IMR-90 (cell line): ENCODE data around the gene PDZD2. TPM values are rescaled to one million over a fixed set of nuclear protein-coding genes. Genes with fewer than 3 reads are reported as not detected.

ENCODE experiments used
- ATAC-seq: fragments of 200-7000 bp; cut with Tn5 transposase; 2 replicates; pipeline ENCODE4 v1.9.1; 2020; ENCODE audit warnings: low read depth, mild to moderate bottlenecking, moderate library complexity
- BruUV-seq: library from RNA; stranded (reverse); fragments of 400-500 nt; replicated peaks from 2 replicates; lab custom pipeline; 2021; lab: Mats Ljungman, UMichigan
- CTCF ChIA-PET: fragments of 300-600 bp; formaldehyde crosslinking; extraction: SDS; loops from one replicate; lab custom pipeline; 2021; ENCODE audit warnings: antibody characterized with exemption; lab: Yijun Ruan, JAX
- POLR2A ChIA-PET: fragments of 300-600 bp; sonication (Branson Sonifier 250); formaldehyde crosslinking; loops from one replicate; lab custom pipeline; 2022; ENCODE audit warnings: antibody characterized with exemption; ENCODE audit not compliant: unreplicated experiment; lab: Charles Lee
- DNase-seq: peaks from one replicate; pipeline ENCODE4 v3.0.0; 2013
- H2AFZ ChIP-seq: replicated peaks from 2 replicates; pipeline ENCODE3; 2013; ENCODE audit warnings: low read length, mild to moderate bottlenecking; ENCODE audit not compliant: poor library complexity
- H2AK5ac ChIP-seq: 2 replicates; pipeline ENCODE4 v1.6.1; 2013; ENCODE audit warnings: low read depth, low read length, inconsistent platforms
- H2AK9ac ChIP-seq: replicated peaks from 2 replicates; pipeline ENCODE3; 2013; ENCODE audit warnings: mild to moderate bottlenecking, low read depth, low read length, moderate library complexity; ENCODE audit not compliant: poor library complexity
- H2BK120ac ChIP-seq: 2 replicates; pipeline ENCODE4 v1.6.1; 2013; ENCODE audit warnings: low read depth, low read length, inconsistent platforms
- H2BK15ac ChIP-seq: 3 replicates; pipeline ENCODE4 v1.6.1; 2013; ENCODE audit warnings: low read depth, low read length, inconsistent platforms
- H2BK20ac ChIP-seq: 2 replicates; pipeline ENCODE4 v1.6.1; 2013; ENCODE audit warnings: low read depth, mild to moderate bottlenecking, inconsistent platforms, low read length, moderate library complexity
- H2BK5ac ChIP-seq: 2 replicates; pipeline ENCODE4 v1.6.1; 2013; ENCODE audit warnings: mild to moderate bottlenecking, low read depth, low read length, inconsistent platforms; ENCODE audit not compliant: poor library complexity, severe bottlenecking
- H3K14ac ChIP-seq: replicated peaks from 2 replicates; pipeline ENCODE4 v1.6.1; 2013; ENCODE audit warnings: low read depth, low read length, inconsistent platforms
- H3K18ac ChIP-seq: 2 replicates; pipeline ENCODE4 v1.6.1; 2013; ENCODE audit warnings: low read depth, low read length, control low read depth
- H3K23ac ChIP-seq: 2 replicates; pipeline ENCODE4 v1.6.1; 2013; ENCODE audit warnings: low read depth, low read length, inconsistent platforms
- H3K27ac ChIP-seq: 2 replicates; pipeline ENCODE4 v1.5.1; 2013; ENCODE audit warnings: mild to moderate bottlenecking, control low read depth, low read length; ENCODE audit not compliant: insufficient read depth
- H3K27me3 ChIP-seq: 2 replicates; pipeline ENCODE4 v1.6.1; 2013; ENCODE audit warnings: low read length; ENCODE audit not compliant: control insufficient read depth, insufficient read depth
- H3K36me3 ChIP-seq: 2 replicates; pipeline ENCODE4 v1.6.1; 2013; ENCODE audit warnings: low read length, mixed read lengths; ENCODE audit not compliant: control insufficient read depth, insufficient read depth
- H3K4ac ChIP-seq: 2 replicates; pipeline ENCODE4 v1.6.1; 2013; ENCODE audit warnings: low read depth, low read length, inconsistent platforms
- H3K4me1 ChIP-seq: 2 replicates; pipeline ENCODE4 v1.6.1; 2013; ENCODE audit warnings: low read length, mixed read lengths; ENCODE audit not compliant: control insufficient read depth, insufficient read depth
- H3K4me2 ChIP-seq: 2 replicates; pipeline ENCODE4 v1.6.1; 2013; ENCODE audit warnings: low read depth, mild to moderate bottlenecking, control low read depth, low read length, moderate library complexity
- H3K4me3 ChIP-seq: 2 replicates; pipeline ENCODE4 v1.5.1; 2013; ENCODE audit warnings: low read depth, mild to moderate bottlenecking, control low read depth, low read length, moderate library complexity; ENCODE audit not compliant: insufficient read depth
- H3K56ac ChIP-seq: 2 replicates; pipeline ENCODE4 v1.6.1; 2013; ENCODE audit warnings: low read length, inconsistent platforms; ENCODE audit not compliant: insufficient read depth; ENCODE audit errors: extremely low read depth
- H3K79me1 ChIP-seq, 2 experiments: 2 replicates each; pipeline ENCODE4 v1.6.1; 2013; ENCODE audit warnings: low read length in 2 of 2, inconsistent platforms in 1 of 2, low read depth in 1 of 2
- H3K9ac ChIP-seq: 2 replicates; pipeline ENCODE4 v1.6.1; 2013; ENCODE audit warnings: low read depth, low read length, control low read depth
- H3K9me1 ChIP-seq: 2 replicates; pipeline ENCODE4 v1.6.1; 2013; ENCODE audit warnings: low read length, inconsistent platforms; ENCODE audit not compliant: insufficient read depth
- H3K9me3 ChIP-seq: 2 replicates; pipeline ENCODE4 v1.6.1; 2013; ENCODE audit warnings: low read length; ENCODE audit not compliant: control insufficient read depth, insufficient read depth
- H4K20me1 ChIP-seq: 2 replicates; pipeline ENCODE4 v1.6.1; 2013; ENCODE audit warnings: low read length, inconsistent platforms; ENCODE audit not compliant: insufficient read depth
- H4K5ac ChIP-seq: 2 replicates; pipeline ENCODE4 v1.6.1; 2013; ENCODE audit warnings: mild to moderate bottlenecking, low read depth, low read length, control low read depth
- H4K8ac ChIP-seq, 2 experiments: 2 replicates each; pipeline ENCODE4 v1.6.1; 2013; ENCODE audit warnings: low read depth in 2 of 2, low read length in 2 of 2, control low read depth in 1 of 2, inconsistent platforms in 1 of 2
- H4K91ac ChIP-seq: 2 replicates; pipeline ENCODE4 v1.6.1; 2013; ENCODE audit warnings: low read depth, low read length, inconsistent platforms; ENCODE audit not compliant: insufficient read depth
- CEBPB ChIP-seq: IDR thresholded peaks from 2 replicates; pipeline ENCODE4 v1.6.1; 2012; ENCODE audit warnings: low read depth, low read length, improper control_type of control experiment
- MAFK ChIP-seq: IDR thresholded peaks from 2 replicates; pipeline ENCODE4 v1.6.1; 2012; ENCODE audit warnings: low read depth, low read length, improper control_type of control experiment
- MXI1 ChIP-seq: IDR thresholded peaks from 2 replicates; pipeline ENCODE4 v1.6.1; 2012; ENCODE audit warnings: low read depth, mild to moderate bottlenecking, low read length, moderate library complexity, borderline replicate concordance
- RAD21 ChIP-seq: IDR thresholded peaks from 2 replicates; pipeline ENCODE4 v1.6.1; 2012; ENCODE audit warnings: low read length, improper control_type of control experiment
- RFX5 ChIP-seq: IDR thresholded peaks from 2 replicates; pipeline ENCODE4 v1.8.0; 2012; ENCODE audit warnings: low read depth, mild to moderate bottlenecking, low read length, moderate library complexity
- SMC3 ChIP-seq: fragments of 150-350 bp; IDR thresholded peaks from 2 replicates; pipeline ENCODE4 v1.6.1; 2016; ENCODE audit warnings: low read depth, mild to moderate bottlenecking, antibody characterized with exemption, low read length, moderate library complexity
- USF2 ChIP-seq: fragments of 150-350 bp; IDR thresholded peaks from 2 replicates; pipeline ENCODE4 v1.6.1; 2017; ENCODE audit warnings: mild to moderate bottlenecking, antibody characterized with exemption, low read length, low read depth
- whole genome bisulfite sequencing, 2 experiments: methylation state at CpG; one replicate each; pipeline versions ENCODE4 v1.1.5 to v1.1.7; 2013; ENCODE audit warnings: missing lambda C conversion rate in 2 of 2; ENCODE audit not compliant: insufficient read length in 1 of 2; ENCODE audit errors: extremely low coverage in 2 of 2; 5-methylcytosine and 5-hydroxymethylcytosine counted together
- dilution Hi-C: fragments of 300-500 bp; cut with HindIII; formaldehyde crosslinking; loops from one replicate; pipeline ENCODE4 v1.14.3; 2018; ENCODE audit warnings: low sequenced_read_pairs; ENCODE audit not compliant: unreplicated experiment
- in situ Hi-C: fragments of 300-500 bp; cut with MboI; formaldehyde crosslinking; loops from 3 replicates; pipeline ENCODE4 v1.14.3; 2019; ENCODE audit warnings: low sequenced_read_pairs, inconsistent platforms, mixed read lengths
- intact Hi-C: fragments of 100-400 bp; cut with micrococcal nuclease; formaldehyde crosslinking; loops from 2 replicates; pipeline ENCODE4 v1.10.0; 2022
- polyA plus RNA-seq, 3 experiments: library from polyadenylated mRNA; depleted of rRNA; stranded (reverse); fragments of >200 nt; gene quantifications; 2 replicates each; pipeline ENCODE4 v1.2.3, GENCODE V29; 2012; ENCODE audit warnings: low replicate concordance in 1 of 3
- total RNA-seq: library from RNA; depleted of rRNA; stranded (reverse); fragments of >200 nt; gene quantifications from 2 replicates; pipeline ENCODE4 v1.2.3, GENCODE V29; 2012
- TF ChIP-seq, protein P1 (sequence below): fragments of 150-350 bp; IDR thresholded peaks from 2 replicates; pipeline ENCODE4 v1.6.1; 2016; ENCODE audit warnings: low read depth, mild to moderate bottlenecking, low read length, moderate library complexity, borderline replicate concordance
- TF ChIP-seq, protein P2 (sequence below): conservative IDR thresholded peaks from 2 replicates; pipeline ENCODE4 v1.5.1; 2012; ENCODE audit warnings: mild to moderate bottlenecking, low read depth, low read length, improper control_type of control experiment

The PDZD2 gene
- total and polyA plus RNA-seq, 2 of the 4 experiments (the other 2 are of a cell fraction) = under 0.01 to 0.02 TPM

GRCh38 chr5:31984691-31985090 is 345.8 kb downstream of the PDZD2 start:
- dilution Hi-C loops (no loop called here), in situ Hi-C loops (no loop called here), intact Hi-C loops (no loop called here)
- Histone ChIP-seq H2BK15ac (no peak overlapping the region), H3K18ac (no peak overlapping the region), H3K4me3 (no peak overlapping the region), H3K27me3 (peaks cover 8% of the 10 kb centered on the region), H2BK20ac (no peak overlapping the region), H3K23ac (no peak overlapping the region), H3K14ac (no peak overlapping the region), H4K8ac (no peak overlapping the region), H3K4me2 (no peak overlapping the region), H2AK9ac (no peak overlapping the region), H3K9me1 (peaks cover 5% of the 10 kb centered on the region; the same call in 1 of the 2 replicates), H3K79me1 (no peaks in the 10 kb centered on the region), H2AFZ (no peak overlapping the region), H4K5ac (no peak overlapping the region), H2AK5ac (no peak overlapping the region), H3K9ac (no peak overlapping the region), H2BK120ac (no peak overlapping the region), H3K56ac (no peak overlapping the region), H3K9me3 (no peaks in the 10 kb centered on the region), H3K36me3 (no peaks in the 10 kb centered on the region), H4K20me1 (no peaks in the 10 kb centered on the region), H3K27ac (no peak overlapping the region), H3K4ac (no peak overlapping the region), H4K91ac (no peak overlapping the region), H3K4me1 (peaks cover 5% of the 10 kb centered on the region), H2BK5ac (no peak overlapping the region)
- TF ChIP-seq MAFK = no peak
- no peak for TF ChIP-seq USF2
- TF ChIP-seq SMC3 = no peak
- TF ChIP-seq, protein P1, sequence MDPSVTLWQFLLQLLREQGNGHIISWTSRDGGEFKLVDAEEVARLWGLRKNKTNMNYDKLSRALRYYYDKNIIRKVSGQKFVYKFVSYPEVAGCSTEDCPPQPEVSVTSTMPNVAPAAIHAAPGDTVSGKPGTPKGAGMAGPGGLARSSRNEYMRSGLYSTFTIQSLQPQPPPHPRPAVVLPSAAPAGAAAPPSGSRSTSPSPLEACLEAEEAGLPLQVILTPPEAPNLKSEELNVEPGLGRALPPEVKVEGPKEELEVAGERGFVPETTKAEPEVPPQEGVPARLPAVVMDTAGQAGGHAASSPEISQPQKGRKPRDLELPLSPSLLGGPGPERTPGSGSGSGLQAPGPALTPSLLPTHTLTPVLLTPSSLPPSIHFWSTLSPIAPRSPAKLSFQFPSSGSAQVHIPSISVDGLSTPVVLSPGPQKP = no peak
- TF ChIP-seq, protein P2, sequence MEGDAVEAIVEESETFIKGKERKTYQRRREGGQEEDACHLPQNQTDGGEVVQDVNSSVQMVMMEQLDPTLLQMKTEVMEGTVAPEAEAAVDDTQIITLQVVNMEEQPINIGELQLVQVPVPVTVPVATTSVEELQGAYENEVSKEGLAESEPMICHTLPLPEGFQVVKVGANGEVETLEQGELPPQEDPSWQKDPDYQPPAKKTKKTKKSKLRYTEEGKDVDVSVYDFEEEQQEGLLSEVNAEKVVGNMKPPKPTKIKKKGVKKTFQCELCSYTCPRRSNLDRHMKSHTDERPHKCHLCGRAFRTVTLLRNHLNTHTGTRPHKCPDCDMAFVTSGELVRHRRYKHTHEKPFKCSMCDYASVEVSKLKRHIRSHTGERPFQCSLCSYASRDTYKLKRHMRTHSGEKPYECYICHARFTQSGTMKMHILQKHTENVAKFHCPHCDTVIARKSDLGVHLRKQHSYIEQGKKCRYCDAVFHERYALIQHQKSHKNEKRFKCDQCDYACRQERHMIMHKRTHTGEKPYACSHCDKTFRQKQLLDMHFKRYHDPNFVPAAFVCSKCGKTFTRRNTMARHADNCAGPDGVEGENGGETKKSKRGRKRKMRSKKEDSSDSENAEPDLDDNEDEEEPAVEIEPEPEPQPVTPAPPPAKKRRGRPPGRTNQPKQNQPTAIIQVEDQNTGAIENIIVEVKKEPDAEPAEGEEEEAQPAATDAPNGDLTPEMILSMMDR = no peak
- no peak for TF ChIP-seq RAD21
- TF ChIP-seq RFX5 = no peak
- no peak for TF ChIP-seq MXI1
- TF ChIP-seq CEBPB = no peak
- WGBS, 2 experiments = no CpG with 5 or more reads among the region's 1 CpG
- BruUV-seq = no TSS peak
- CTCF ChIA-PET = no interaction called here
- POLR2A ChIA-PET = no interaction called here
- DNase-seq (no peak), ATAC-seq (no peak)
